NB4 (cell line): ENCODE measurements around the gene MAP3K5.

Experiments
- POLR2A ChIP-seq: IDR thresholded peaks from 2 replicates; pipeline ENCODE4 v1.6.1; 2011; ENCODE audit warnings: mild to moderate bottlenecking; ENCODE audit not compliant: insufficient read length; ENCODE audit errors: extremely low read depth
- TF ChIP-seq, protein P1 (sequence below): IDR thresholded peaks from one replicate; pipeline ENCODE4 v1.5.1; 2012; ENCODE audit warnings: low read depth, low read length

DNA sequence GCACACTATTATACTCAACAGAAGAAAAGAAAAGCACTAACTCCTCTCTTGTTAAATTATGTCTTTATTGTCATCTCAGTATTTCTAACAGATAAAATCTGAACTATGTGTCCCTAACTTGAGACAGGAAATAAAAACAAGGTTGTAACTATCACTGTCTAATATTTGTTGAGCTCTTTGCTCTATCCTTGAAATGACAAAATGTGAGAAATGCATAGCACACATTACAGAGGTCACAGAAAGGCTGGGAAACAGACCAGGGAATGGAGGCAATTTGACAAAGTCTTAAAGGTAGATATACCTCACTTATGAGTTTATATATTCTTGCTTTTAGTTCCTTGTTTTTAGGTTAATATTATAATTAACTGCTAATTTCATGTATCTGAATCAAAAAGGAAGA, 139.6 kb downstream of the MAP3K5 start:
- TF ChIP-seq, protein P1, sequence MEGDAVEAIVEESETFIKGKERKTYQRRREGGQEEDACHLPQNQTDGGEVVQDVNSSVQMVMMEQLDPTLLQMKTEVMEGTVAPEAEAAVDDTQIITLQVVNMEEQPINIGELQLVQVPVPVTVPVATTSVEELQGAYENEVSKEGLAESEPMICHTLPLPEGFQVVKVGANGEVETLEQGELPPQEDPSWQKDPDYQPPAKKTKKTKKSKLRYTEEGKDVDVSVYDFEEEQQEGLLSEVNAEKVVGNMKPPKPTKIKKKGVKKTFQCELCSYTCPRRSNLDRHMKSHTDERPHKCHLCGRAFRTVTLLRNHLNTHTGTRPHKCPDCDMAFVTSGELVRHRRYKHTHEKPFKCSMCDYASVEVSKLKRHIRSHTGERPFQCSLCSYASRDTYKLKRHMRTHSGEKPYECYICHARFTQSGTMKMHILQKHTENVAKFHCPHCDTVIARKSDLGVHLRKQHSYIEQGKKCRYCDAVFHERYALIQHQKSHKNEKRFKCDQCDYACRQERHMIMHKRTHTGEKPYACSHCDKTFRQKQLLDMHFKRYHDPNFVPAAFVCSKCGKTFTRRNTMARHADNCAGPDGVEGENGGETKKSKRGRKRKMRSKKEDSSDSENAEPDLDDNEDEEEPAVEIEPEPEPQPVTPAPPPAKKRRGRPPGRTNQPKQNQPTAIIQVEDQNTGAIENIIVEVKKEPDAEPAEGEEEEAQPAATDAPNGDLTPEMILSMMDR = no peak
- TF ChIP-seq POLR2A = no peak
